D341Med (cell line): ENCODE results near the gene HCCS.
"Not testable (repeated sequence)": the region's sequence is repeated elsewhere in the genome, so short reads cannot be mapped to it uniquely, and the experiment has no call there.

ENCODE experiments used
- DNase-seq: peaks from one replicate; pipeline ENCODE4 v3.0.0; 2012; ENCODE audit warnings: low spot score

Gene HCCS

GRCh38 chrX:11123087-11123486, 12.0 kb downstream of the HCCS start:
- not testable (repeated sequence) for DNase-seq

DNA sequence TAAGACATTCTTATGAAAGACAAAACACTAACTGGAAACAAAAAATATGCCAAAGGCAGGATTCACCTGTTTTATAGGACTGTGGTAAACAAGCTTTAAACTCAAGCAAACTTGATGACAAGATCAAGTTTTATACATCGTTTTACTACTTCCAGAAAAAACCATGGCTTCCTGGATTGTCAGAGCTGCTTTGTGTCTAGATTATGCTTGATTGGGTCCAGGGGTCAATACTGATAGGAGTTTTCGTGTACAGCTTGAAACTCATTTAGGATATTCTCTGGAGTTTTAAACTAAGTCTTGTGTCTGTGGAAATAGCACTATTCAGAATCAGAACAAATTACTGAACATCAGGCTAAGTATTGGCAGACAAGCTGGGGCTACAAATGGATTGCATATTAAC, 13.0 kb downstream of the HCCS start:
- DNase-seq, result no peak

GRCh38 chrX:11125060-11125459, 13.9 kb downstream of the HCCS start:
- no peak for DNase-seq

DNA sequence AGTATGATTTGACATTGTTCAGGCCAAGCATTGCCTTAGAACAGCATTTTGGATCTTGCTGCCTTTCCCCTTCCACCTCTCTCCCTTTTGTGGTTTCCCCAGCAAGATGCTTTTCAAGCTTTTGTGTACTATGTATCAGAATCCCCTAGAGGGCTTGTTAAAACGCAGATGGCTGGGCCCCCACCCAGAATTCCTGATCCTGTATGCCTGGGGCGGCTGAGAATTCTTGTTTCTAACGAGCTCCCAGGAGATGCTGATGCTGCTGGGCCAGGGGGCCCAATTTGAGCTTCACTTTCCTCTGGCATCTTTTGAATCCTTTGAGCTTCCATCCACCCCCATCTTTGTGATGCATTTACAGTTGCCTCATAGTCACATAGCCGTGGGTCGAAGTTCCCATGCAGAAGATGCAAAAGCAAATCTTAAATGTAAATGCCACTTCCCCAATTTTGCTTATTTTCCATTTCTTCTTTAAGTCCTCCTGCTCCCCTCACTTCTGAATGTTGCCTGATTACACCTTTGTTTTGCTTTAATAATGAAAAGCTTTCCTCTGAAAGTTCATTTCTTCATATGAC, 18.5 kb downstream of the HCCS start:
- no peak for DNase-seq

DNA sequence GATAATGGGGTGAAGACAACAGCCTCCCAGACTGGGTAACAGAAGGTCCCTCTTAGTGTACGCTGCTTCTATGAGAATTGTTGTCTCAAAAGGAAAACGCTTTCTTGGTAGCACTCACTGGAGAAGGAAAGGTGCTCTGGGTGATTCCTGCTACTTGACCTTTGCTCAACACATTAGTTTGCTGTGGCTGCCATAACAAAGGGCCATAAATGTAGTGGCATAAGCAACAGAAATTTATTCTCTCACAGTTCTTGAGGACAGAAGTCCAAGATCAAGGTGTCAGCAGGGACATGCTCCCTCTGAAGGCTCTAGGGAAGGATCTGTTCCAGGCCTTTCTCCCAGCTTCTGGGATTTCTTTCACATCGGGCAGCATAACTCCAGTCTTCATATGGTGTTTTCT, 19.0 kb downstream of the HCCS start:
- no peak for DNase-seq

DNA sequence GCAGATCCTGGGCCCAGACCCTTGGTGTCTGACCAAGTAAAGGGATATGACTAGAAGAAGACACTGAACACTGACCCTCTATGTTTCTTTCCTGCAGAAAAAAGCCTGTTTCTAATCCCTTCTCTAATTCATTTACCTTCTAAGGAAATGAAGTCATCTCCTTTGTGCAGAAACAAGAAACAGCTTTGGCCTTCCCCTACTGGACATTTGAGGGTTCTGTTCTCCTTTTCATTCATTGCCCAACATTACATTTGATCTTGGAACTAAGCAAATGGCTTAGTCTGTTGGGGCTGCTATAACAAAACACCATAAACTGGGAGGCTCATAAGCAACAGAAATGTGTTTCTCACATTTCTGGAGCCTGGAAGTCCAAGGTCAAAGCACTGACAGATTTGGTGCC, 20.0 kb downstream of the HCCS start:
- DNase-seq, result no peak

DNA sequence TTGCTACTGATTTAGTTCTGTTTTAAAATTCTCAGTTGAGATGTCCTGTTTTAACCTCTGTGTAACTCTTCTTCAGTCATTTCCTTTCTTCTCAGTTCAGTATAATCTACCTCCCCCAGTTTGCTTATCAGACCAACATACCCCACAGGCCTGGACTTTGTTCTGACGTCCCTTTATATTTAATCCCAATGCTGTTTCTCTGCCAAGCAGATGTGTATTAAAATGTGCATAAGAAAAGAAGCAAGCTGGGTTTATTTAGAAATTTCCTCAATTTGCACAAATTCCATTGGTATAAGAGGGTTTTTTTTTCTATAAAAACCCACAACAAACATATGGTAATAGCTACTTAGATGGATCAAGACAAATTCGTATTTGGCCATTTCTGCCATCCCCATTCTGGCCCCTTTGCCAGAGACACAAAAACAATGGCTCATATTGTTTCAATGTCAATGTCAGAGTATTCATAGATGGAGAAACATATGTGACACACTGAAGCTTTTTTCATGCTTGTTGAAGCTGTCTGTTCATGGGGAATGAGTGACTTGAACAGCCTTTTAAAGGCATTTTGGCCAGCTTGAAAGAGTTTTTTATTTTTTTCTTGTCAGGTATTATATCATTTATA, 24.5 kb downstream of the HCCS start:
- no peak for DNase-seq

DNA sequence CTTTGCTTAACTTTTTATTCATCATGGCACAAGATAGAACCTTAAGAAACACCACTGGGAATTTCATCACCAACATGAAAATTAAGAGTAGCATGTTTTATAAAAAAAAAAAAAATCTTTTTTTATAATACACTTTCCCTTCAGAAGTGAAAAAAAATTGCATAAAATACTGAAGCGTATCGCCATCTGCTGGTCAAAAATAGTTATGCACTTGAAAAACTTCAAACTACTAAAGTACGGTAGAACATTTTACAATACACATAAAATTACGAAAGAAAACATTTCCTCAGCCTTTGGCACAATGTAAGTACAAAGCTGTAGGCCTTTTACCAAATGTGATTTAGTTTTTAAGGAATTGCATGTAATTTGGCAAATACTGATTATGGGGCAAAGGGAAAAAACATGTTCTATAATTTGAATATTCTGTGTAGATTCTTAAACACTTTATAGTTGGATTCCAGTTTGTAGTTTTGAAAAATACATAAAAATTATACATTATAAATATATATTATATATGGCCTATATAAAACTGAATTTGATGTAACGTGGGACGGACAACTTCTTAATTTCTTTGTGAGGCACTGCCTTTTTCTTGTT, 26.5 kb downstream of the HCCS start:
- no peak for DNase-seq

DNA sequence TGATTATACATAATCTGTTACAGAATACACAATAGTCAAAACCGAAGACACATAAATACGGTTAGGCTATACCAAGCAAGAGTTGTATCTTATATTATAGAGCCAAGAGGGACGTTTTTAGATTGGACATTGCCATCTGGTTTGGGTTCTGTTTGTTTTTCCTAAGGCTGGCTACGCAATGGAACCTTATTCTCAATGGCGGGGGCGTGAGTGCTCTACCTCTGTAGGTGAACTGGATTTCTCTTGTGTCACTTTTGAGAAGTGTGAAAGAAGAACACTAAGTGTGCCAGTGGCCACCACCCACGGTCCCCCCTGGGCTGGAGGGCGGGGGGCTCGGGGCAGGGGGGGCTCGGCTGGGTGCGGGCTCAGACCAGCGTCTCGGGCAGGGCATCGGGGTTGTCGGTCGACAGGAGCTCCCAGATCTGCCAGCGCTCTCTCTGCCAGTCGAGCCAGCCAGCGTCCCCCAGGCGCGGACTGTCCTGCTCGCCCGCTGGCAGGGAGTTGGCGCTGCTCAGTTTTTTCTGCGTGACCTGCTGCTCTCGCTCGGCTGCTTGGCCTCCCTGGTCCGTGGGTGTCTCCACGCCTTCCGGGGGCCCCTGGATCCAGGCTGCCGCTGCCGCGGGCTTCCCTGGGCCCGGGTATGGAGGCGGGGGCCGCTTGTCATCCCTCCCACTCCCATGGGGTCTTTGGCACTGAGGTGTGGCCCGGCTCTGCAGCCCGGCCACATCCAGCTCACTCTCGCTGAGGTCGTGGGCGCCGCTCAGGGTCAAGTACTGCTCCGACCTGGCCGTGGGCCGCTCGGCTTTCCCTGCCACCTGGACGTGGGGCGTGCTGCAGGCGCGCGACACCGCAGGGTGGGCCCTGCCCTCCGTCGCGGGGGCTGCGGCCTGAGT, 27.6 kb downstream of the HCCS start:
- DNase-seq, result no peak

DNA sequence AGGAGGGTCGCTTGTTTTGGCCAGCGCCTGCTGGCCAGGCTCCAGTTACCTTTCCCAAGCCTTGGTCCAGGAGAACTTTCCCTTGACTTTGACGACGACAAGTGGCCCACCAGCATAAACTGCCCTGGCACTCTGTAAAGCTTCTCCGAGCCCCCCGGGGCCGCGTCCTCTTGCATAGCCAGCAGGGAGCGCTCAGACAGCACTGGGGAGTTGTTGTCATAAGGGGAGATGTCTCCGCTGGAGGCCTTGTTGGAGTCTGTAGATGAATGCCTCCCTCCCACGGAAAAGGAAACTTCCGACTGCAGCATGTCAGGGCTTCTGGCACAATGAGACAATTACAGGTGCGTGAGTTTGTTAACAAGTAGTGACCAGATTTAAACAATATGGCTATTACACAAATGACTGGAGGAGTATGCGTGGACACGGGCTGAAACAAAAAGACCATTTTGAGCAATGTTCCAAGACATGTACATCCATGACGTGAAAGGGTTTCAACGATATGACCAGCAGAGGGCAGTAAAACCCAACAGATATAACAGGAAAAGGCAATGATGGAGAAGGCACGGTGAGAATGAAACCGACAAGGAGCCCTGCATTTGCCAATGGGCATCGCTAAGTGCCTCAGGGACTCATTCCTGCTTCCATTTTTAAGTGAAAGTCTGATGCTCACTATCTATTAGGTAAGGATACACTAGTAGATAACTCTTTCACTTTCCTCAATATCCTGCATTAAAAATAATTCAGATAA, 33.0 kb downstream of the HCCS start:
- peak; percentile 60 for DNase-seq

DNA sequence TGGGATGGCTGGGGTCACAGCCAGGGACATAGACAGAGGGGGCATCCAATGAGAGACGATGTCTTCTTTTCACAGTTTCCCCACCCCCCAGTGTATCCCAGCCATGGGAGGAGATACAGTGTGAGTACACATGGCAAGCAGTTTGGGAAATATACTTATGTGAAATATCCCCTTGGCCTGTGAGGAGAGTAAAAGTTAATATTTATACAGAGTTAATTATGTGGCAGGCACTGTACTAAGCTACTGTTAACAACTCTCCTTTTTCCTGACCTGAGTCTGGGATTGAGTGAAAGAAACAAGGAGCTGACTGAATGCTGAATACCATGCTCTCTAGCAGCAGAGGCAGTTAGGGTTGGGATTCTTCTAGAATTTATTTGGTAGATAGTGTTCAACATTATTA, 35.3 kb downstream of the HCCS start:
- DNase-seq, result no peak

- no peak for DNase-seq
These were observed 37.3 kb downstream of the HCCS start for GRCh38 chrX:11148401-11148800.

GRCh38 chrX:11151799-11152559, 40.8 kb downstream of the HCCS start:
- no peak for DNase-seq

- DNase-seq, result no peak
These were observed 48.0 kb downstream of the HCCS start for GRCh38 chrX:11159149-11159548.

DNA sequence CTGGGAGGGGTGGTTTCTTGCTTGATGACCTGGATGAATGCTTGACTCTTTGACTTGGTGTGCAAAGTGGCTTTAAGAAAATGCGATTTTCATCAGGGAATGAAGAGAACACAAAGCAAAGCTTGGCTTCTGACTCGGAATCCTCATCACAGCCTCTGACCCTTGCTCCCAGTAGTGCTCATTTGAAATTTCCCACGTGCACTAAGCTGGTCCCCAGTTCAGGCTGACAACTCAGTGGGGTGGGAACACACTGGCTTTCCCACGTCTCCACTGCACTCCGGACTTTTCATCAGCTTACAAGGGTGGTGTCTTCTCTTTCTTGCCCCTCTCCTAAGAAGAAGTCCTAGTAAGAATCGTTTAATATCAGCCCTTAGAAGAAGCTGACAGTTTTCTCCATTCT, 53.3 kb downstream of the HCCS start:
- no peak for DNase-seq

- no peak for DNase-seq
These were observed 60.8 kb downstream of the HCCS start for GRCh38 chrX:11171956-11172355.

- no peak for DNase-seq
These were observed 61.3 kb downstream of the HCCS start for GRCh38 chrX:11172415-11172814.
